Measurements from ENCODE around the gene PSTK. TPM values are rescaled to one million over a fixed set of nuclear protein-coding genes. Genes with fewer than 3 reads are reported as not detected.
A peak's percentile ranks its signal among the peaks of the same experiment; 100 is the strongest.

The PSTK gene
- total and polyA plus RNA-seq, 8 donors: 1.4 to 3.1 (median 2.2) TPM

GRCh38 chr10:122998360-122998917 is 18.2 kb downstream of the PSTK start:
- 86 to 87% methylated on average over 6 of the region's 6 CpGs for WGBS, 2 donors
- H3K4me1 ChIP-seq: peaks cover 0 to 6% (median 0%) of the 10 kb centered on the region in 3 donors
- H3K27me3 ChIP-seq: no peaks in the 10 kb centered on the region
- no peaks in the 10 kb centered on the region for H3K9me3 ChIP-seq
- TF ChIP-seq CTCF (IDR thresholded peaks at IDR 0.05): no peak
- no peak overlapping the region for H3K4me3 ChIP-seq
- intact Hi-C loops (cut with DNase I): no loop called here
- no peak for DNase-seq
- no peak for ATAC-seq
- FAIRE-seq: no peak
- peaks cover 0 to 19% (median 0%) of the 10 kb centered on the region in 3 donors for H3K36me3 ChIP-seq
- no peak overlapping the region for H3K27ac ChIP-seq

DNA sequence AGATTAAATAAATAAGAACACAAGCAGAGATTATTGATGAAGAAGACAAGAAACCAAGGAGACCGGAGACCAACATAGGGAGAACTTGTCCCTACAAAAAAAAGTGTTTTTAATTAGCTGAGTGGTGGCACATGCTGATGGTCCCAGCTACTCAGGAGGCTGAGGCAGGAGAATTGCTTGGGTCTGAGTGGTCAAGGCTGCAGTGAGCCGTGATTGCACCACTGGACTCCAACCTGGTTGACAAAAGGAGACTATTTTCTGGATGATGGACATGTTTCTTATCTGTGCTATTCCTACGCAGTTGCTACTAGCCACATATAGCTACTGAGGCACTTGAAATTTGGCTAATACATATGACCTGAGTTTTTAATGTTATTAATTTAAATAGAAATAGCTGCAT is 18.7 kb downstream of the PSTK start:
- DNase-seq: no peak
- ATAC-seq: no peak
- no peak for FAIRE-seq
- intact Hi-C loops (cut with DNase I): no loop called here
- no peak for TF ChIP-seq CTCF (IDR thresholded peaks at IDR 0.05)
- Histone ChIP-seq H3K4me1 (peaks cover 0 to 7% (median under 1%) of the 10 kb centered on the region in 3 donors), H3K27me3 (no peaks in the 10 kb centered on the region), H3K9me3 (no peaks in the 10 kb centered on the region), H3K27ac (no peak overlapping the region), H3K4me3 (no peak overlapping the region), H3K36me3 (peaks cover 0 to 18% (median 0%) of the 10 kb centered on the region in 3 donors)
- 89% methylated on average over 3 of the region's 3 CpGs for whole genome bisulfite sequencing, 2 donors

- H3K4me3 ChIP-seq: no peak overlapping the region
- no peaks in the 10 kb centered on the region for H3K9me3 ChIP-seq
- FAIRE-seq (no peak), DNase-seq (no peak), ATAC-seq (peak in 1 of 4 donors; percentile 36)
- H3K36me3 ChIP-seq: peaks cover 0 to 14% (median 0%) of the 10 kb centered on the region in 3 donors
- H3K27ac ChIP-seq: no peak overlapping the region
- intact Hi-C loops (cut with DNase I): no loop called here
- H3K4me1 ChIP-seq: peaks cover 0 to 11% (median 5%) of the 10 kb centered on the region in 3 donors
- 52 to 56% methylated on average over 3 of the region's 3 CpGs for WGBS, 2 donors
- H3K27me3 ChIP-seq: no peaks in the 10 kb centered on the region
- TF ChIP-seq CTCF (IDR thresholded peaks at IDR 0.05): no peak
Observed at GRCh38 chr10:122999347-122999746, 19.1 kb downstream of the PSTK start.

DNA sequence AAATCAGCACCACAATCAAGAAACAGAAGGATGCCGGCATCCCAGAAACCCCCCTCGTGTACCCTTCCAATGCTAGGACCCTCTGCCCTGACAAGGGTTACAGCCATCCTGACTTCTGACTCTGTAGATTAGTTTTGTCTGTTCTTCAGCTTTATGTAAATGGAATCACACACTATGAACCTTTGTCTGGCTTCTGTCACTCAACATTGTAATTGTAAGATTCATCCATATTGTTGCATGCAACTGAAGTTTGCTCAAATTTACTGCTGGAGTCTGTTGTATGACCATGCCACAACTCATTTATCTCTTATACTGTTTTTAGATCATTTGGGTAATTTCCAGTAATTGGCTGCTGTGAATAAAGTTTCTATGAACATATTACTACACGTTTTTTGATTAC is 20.0 kb downstream of the PSTK start:
- FAIRE-seq: no peak

More for the DNA sequence above, 20.0 kb downstream of the PSTK start:
- Histone ChIP-seq H3K9me3 (no peaks in the 10 kb centered on the region), H3K4me3 (no peak overlapping the region), H3K36me3 (peaks cover 0 to 6% (median 0%) of the 10 kb centered on the region in 3 donors), H3K27me3 (no peaks in the 10 kb centered on the region), H3K27ac (no peak overlapping the region), H3K4me1 (peaks cover 0 to 16% (median 7%) of the 10 kb centered on the region in 3 donors)
- ATAC-seq: no peak
- intact Hi-C loops (cut with DNase I): no loop called here
- DNase-seq: no peak
- no peak for TF ChIP-seq CTCF (IDR thresholded peaks at IDR 0.05)
- 82 to 86% methylated on average over 3 of the region's 3 CpGs for WGBS, 2 donors
